Activated T-cell treated with anti-CD3 and anti-CD28 coated beads for 1 hour (primary cell): ENCODE results near the gene TNS1.

Experiments used
- DNase-seq: peaks from one replicate; pipeline ENCODE4 v3.0.0-alpha.2; 2020; ENCODE audit warnings: low read depth

TNS1 gene

GRCh38 chr2:217870528-217871011 lies 132.2 kb downstream of the TNS1 start:
- no peak for DNase-seq

- DNase-seq: no peak
Measured at GRCh38 chr2:217868911-217869334, 133.9 kb downstream of the TNS1 start.

DNA sequence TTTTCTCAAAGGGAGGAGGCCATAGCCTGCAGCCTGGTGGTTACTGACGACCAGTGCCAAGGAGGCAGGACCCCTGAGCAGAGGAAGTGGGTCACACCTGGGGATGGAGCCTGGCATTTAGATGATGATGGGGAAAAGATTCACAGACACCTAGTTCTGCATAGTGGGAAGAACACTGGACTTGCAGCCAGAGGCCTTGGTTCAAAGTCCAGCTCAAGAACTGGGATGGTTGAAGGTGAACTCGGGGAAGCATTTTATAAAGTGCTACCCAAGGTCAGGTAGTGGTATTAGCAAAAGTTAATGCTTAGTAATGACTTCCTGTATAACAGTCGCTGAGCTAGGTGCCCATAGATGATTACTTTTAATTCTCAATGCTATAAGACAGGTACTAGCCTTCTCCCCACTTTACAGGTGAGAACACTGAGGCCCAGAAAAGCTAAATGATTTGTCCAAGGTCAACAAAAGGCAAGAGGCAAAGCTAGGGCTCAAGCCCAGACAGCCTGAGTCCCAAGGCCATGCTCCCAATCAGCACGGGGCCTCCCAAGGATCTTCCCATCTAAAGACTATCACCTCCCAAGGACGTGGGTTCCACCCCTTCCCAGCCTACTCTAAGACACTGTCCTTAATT lies 134.4 kb downstream of the TNS1 start:
- DNase-seq: no peak

GRCh38 chr2:217866457-217866856 lies 136.3 kb downstream of the TNS1 start:
- no peak for DNase-seq

DNA sequence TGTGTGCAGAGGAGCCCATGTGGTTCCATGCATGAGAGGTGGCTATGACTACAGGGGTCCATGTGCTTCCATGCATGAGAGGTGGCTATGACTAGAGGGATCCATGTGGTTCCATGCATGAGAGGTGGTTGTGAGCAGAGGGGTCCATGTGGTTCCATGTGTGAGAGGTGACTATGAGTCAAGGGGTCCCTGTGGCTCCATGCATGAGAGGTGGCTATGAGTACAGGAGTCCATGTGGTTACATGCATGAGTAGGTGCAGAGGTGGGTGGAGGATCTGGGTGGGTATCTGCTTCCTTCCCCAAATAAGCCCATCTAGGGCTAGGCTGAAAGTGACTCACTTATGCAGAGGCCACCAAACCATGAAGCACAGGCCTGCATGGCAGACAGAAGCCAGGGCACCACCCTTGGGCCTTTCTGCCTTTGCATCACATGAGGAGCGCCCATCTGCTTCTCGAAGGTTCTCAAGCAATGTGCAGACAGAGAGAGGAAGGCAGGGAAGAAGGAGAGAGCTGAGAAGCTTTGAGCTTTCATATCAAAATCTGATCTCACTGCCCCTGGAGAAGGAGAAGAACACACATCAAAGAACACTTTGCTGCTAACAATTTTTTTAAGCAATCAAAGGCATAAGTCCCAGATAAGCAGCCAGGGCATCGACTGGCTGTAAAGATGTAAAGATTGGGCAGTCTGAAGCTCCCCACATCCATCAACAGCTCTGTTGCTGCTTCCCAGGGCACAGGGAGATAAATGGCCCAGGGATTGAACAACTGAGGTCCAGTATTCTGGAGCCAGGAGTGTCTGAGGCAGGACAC lies 137.6 kb downstream of the TNS1 start:
- no peak for DNase-seq

DNA sequence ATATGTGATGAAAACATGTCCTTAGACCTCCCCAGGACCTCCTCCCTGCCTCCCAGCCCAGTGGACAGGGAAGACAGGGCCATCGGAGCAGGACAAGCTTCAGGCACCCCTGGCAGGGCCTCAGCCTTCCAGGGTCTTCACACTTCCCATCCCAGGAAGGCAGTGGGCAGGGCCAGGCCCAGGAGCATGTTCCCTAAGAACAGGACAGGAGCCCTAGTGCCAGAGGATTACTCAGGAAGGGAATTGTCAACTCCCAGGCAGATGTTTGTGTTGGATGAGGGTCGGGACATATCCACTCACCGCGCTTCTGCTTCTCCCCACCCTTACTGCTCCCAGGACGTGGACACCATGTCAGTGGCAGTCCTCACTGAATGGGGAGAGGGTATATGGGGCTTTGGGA lies 138.9 kb downstream of the TNS1 start:
- DNase-seq: no peak

DNA sequence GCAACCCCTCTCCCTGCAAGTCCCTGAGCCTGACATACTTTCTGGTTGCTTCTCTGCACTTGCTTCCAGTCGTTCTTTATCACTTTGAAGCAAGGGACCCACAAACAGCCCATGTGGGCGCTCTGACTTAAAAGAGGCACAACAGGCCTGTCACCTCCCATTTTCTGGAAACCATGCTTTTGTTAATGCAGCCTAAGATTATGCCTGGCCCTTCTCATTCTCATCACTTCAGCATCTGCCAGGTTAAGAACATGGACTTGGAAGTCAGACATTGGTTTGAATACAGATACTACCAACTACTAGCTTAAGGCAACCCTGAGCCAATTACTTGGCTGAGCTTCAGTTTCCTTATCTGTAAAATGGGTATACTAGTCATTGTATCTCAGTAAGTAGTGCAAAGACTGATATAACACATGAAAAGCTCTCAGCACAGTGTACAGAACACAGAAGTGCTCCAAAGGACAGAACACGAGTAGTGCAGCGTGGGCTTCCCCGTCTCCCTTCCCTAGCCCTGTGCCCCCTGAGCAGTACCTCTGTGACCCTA lies 141.4 kb downstream of the TNS1 start:
- no peak for DNase-seq

- no peak for DNase-seq
Measured at GRCh38 chr2:217859926-217860325, 142.9 kb downstream of the TNS1 start.

DNA sequence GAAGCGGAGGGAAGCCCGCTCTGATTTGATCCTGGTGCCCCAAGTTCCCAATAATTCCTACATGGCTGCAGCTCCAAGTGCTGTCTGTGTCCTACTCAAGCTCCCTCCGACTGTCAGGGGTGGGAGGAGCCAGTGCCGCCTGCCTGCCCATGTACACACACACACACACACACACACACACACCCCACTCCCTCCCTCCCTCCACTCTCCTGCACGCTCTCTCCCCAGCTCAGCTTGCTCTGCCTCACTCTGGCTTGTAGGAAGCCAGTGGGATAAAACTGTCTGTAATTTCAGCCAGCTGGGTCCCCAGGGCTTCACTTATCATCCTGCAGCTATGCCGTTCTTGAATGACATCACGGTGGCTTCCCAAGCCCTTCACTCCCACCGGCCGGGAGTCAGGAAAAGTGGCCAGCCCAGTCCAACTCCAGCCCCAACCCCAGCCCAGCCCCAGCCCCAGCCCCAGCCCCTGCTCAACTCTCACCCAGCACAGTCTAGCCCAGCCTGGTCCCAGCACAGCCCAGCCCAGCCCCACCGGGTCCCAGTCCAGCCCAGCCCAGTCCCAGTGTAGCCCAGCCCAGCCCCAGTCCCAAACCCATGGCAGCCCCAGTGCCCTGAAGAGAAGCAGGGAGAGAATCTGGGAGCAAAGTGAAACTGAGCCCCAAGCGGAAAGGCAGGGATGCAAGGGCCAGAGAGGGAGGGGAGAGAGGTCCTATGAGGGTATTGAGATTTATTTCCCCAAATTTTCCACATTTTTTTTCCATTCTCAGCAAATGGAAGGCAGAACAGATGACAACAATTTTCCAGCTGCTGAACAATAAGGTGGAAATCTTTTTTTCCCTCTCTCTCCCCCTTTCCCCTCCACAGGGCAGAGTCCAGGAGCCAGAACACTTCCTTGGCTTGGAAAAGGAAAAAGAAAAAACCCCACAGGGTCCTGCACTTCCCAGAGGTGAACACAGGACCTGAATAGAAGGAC lies 144.0 kb downstream of the TNS1 start:
- no peak for DNase-seq

- no peak for DNase-seq
Measured at GRCh38 chr2:217857624-217858506, 144.9 kb downstream of the TNS1 start.

DNA sequence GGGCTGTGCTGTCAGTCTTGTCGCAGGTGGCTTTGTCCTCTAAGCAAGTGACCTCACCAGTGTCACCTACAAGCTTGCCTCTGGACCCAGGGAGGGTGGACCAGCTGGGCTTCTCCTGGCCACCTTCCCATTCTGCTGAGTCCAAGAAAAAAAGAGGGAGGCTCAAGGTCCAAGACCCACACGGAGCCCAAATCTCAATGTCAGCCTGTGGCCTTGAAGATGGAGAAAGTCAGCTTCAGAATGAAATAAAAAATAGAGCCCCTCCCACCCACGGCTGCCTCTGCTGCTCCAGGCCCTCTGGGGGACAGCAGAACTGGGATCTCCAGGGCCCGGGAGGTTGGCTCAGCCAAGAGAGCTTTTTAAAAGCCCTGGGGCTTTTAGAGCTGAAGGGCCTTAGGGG lies 145.9 kb downstream of the TNS1 start:
- no peak for DNase-seq

DNA sequence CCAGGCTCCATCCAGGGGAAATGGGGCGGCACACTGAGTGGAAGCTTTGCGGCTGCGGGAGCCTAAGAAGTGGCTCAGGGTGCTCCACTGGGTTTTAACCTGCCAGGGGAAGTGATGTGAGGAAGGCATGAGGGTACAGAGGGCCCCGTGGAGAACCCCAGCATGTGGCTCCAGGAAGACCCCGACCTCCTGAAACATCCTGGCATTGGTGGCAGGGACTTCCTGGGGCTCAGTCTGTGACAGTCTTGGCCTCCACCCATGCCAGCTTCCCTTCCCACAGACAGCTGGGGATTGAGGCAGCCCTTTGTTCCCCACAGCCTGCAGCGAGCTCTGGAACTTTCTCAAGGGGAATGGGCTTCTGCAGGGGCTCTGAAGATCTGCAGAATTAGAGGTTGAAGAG lies 146.6 kb downstream of the TNS1 start:
- no peak for DNase-seq

DNA sequence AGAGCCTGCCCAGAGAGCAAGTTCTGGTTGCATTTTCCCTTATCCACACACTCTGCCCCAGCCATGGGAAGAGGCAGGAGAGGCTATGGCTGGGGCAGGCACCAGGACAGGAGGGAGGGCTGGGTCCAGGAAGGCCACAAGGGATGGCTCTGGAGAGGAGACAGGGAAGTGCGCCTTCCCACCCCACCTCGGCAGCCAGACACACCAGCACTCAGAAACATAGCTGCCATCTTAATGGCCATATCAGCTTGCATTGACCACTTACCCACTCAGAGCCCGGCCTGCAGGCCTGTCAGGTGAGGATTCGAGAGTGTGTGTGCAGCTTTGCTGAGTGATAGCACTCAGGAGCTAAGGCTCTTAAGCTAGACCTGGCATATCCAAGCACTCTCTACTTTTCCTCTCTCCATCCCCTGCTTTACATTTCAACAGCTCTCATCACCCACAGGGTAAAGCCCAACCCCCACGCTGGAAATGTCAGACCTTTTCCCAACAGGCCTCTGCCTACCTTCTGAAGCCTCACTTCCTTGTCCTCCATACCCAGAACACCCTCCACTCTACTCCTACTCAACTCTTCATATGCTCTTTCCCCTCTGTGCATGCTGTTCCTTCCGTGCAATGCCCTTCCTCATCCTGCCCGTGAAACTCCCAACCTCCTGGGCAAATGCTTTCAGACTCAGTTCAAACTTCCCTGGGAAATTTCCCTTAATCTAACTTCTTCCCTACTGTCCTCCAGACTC lies 147.9 kb downstream of the TNS1 start:
- DNase-seq: no peak

GRCh38 chr2:217853961-217854360 lies 148.8 kb downstream of the TNS1 start:
- no peak for DNase-seq

GRCh38 chr2:217853301-217853881 lies 149.4 kb downstream of the TNS1 start:
- DNase-seq: no peak

- no peak for DNase-seq
Measured at GRCh38 chr2:217852555-217853211, 150.1 kb downstream of the TNS1 start.

DNA sequence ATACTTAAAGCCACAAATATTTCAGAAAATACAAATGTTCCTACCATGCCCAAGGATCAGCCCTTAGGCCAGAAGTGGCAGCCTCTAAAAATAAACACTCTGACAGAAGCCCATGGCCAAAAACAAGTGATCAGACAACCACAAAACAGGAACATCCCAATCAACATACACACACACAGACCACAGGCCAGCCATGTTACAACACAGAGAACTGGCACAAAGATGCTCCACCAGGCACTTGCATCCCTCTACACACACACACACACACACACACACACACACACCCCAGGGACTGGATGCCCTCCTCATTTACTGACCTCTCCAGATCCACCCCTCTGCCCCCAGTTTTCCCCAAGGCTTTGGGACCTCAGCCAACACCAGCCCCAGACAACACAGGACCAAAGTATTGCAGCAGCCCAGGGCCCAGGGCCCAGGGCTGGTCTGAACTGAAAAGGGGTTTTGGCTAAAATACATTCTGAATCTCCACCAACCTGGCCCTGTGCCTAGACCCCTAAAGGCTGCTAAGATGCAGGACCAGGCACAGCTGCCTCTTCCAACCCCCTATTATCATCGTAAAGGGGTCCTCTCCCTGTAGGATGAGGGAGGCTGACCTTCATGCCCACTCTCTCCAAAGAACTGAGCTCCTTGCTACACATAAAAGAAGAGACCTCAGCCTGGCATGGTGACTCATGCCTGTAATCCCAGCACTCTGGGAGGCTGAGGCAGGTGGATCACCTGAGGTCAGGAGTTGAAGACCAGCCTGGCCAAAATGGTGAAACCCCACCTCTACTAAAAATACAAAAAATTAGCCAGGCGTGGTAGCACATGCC lies 151.4 kb downstream of the TNS1 start:
- no peak for DNase-seq

DNA sequence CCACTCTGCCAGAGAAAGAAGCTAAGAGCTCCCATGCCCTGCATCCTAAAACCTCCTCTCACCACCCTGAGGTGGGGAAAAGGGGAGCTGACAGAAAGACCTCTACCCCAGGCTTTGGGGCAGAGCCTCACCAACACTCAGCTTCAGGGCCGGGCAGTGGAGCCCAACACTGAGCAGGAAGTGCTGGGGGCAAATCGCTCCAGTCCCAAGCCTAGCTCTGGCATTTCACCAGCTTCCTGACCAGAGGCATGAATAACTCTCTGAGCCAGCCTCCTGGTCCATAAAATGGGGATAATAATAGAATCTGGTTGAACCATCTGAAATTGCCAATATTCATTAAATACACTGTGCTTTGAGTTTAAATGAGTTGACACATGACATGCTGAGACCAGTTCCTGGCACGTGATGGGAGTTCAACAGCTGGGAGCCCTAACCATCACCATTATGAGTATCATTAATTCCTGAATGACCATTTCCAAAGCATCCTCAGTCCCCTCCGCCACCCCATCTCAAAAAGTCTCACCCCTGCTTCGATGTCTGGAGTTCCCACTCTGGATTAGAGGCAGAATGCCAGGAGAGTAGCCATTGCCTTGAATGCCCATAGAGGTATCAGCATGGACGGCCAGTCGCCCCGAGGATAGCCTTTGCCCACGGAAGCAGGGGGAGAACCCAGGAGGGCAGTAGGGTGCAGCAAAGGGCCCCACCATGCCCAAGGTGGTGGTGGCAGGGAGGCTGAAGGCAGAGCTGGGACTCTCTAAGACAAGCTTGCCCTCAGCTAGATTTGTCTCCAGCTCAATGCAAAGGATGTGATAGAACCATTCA lies 153.4 kb downstream of the TNS1 start:
- DNase-seq: no peak
